Kasumi-1 (cell line): Measurements from ENCODE around the gene MAEL.
"Not testable (repeated sequence)": the region's sequence is repeated elsewhere in the genome, so short reads cannot be mapped to it uniquely, and the experiment has no call there.

Source experiments
- DNase-seq, 2 experiments: peaks; one replicate each; lab custom pipeline; 2025; lab: John Stamatoyannopoulos, UW

MAEL gene

DNA sequence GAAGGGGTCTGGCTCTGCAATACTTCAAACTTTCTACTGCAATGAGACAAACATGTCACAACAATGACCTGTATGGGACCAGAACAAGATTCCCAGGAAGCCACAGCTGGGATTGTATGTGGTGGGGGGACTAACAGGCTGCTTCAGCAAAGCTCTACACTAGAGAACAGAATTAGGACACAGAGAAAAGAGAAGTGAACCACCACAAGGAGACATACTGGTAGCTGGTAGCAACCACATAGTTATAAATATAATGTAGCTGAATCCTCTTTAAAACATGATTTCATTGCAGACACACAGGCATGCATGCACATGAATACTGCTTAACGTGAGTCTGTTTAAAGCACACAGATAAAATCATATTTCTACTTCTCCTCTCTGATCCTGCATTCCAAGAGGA lies 10.3 kb upstream of the MAEL start:
- DNase-seq = peak; percentile 37 to 38

DNA sequence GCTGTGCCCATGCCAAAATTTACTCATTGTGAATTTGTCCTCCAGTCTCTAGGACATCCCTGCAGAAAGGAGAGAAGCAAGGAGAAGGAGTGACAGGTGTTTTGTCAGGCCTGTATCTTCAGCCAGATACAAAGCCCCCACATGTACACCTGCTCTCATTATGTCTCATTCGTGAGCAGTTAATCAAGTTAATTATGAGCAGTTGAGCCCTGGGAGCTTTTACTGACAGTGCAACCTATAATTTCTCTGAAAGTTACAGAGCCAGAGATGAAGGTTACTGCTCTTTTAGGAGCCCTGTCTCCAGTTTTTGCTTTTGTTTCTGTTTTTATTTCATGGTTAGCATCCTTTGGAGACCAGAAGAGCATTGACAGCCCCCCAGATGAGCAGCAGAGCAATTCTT lies 8.7 kb upstream of the MAEL start:
- no peak for DNase-seq

GRCh38 chr1:166980818-166981217 lies 8.3 kb upstream of the MAEL start:
- no peak for DNase-seq

DNA sequence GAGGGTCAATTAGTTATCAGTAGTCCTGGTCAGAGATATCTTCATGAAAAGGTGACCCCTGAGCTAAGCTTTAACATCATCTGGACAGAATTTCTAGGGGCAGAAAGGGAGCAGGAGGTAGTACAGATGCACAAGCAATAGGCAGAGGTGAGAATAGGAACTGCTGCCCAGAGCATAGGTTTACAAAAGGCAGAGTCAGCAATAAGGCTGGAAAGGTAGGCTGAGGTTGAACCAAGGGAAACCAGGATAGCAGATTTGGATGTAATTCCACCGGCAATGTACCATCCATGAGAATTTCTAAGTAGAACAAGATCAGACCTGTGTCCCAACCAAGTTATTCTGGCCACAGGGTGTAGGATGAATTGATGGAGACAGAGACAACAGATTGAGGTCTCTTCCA lies 7.5 kb upstream of the MAEL start:
- no peak for DNase-seq

GRCh38 chr1:166999075-166999474 lies 10.0 kb downstream of the MAEL start:
- DNase-seq = no peak

- DNase-seq = no peak
Observed at GRCh38 chr1:166999500-167000055, 10.5 kb downstream of the MAEL start.

DNA sequence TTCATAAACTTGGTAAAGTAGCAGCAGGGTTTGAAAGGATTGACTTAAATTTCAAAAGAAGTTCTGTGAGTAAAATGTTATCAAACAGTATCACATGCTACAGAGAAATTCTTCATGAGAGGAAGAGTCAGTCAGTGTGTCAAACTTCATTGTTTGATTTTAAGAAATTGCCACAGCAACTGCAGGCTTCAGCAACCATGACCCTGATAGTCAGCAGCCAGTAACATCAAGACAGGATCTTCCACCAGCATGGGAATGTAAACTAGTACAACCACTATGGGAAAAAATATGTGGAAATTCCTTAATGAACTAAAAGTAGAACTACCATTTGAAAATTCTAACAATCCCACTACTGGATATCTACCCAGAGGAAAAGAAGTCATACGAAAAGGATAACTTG lies 11.5 kb downstream of the MAEL start:
- DNase-seq = no peak

GRCh38 chr1:167002354-167002753 lies 13.3 kb downstream of the MAEL start:
- no peak for DNase-seq

DNA sequence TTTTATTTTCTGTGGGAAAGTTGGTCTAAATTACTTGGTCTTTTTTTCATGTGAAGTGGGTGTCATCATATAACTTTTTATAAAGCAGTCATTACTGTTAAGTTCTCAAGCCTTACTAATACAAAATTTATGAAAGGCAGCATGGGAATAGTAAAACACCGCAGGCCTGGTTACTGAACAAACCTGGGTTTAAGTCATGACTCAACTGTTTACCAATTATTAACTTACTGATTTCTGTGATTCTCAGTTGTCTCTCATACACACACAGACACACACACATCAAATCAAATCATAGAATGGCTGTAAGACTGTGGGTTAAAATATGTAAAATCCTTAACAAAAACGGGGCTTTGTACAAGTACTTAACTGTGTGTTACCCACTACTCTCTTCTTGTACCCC lies 14.6 kb downstream of the MAEL start:
- no peak for DNase-seq

DNA sequence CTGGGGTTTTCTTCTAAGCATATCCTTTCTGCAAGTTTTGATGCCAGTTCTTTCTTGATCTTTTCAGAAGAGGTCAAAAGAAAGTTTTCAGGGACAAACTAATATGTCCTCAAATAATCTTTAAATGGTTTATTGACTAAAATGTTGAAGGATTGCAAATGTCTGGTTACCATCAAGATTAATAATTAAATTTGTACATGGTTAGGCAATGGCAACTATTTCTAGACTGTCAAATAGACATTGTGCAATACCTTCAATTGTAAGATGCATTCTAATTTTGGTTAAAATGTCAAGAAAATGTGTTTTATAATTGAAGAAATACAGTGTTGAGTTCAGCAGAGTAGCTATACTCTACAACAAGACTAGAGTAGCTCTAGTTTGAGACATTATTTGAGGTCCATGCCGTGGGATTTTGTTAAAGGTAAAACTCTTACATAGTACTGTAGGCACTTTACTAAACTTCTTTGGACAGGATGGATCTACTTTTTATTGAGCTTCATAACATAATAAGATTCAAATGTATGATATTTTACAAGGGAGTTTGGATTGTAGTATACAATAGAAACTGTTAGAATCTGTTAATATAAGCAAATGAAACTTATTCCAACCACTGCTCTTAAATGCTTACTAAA lies 22.6 kb downstream of the MAEL start:
- no peak for DNase-seq

GRCh38 chr1:167012570-167012969 lies 23.5 kb downstream of the MAEL start:
- no peak for DNase-seq

GRCh38 chr1:167013108-167013929 lies 24.2 kb downstream of the MAEL start:
- DNase-seq = no peak

GRCh38 chr1:167016100-167016750 lies 27.1 kb downstream of the MAEL start:
- DNase-seq = peak; percentile 49 to 52

- no peak for DNase-seq
Observed at GRCh38 chr1:167022384-167022783, 33.3 kb downstream of the MAEL start.

DNA sequence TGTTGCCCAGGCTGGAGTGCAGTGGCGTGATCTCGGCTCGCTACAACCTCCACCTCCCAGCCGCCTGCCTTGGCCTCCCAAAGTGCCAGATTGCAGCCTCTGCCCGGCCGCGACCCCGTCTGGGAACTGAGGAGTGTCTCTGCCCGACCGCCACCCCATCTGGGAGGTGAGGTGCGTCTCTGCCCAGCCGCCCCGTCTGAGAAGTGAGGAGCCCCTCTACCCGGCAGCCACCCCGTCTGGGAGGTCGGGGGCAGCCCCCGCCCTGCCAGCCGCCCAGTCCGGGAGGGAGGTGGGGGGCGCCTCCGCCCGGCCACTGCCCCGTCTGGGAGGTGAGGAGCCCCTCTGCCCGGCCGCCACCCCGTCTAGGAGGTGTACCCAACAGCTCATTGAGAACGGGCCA lies 40.5 kb downstream of the MAEL start:
- DNase-seq = not testable (repeated sequence)

DNA sequence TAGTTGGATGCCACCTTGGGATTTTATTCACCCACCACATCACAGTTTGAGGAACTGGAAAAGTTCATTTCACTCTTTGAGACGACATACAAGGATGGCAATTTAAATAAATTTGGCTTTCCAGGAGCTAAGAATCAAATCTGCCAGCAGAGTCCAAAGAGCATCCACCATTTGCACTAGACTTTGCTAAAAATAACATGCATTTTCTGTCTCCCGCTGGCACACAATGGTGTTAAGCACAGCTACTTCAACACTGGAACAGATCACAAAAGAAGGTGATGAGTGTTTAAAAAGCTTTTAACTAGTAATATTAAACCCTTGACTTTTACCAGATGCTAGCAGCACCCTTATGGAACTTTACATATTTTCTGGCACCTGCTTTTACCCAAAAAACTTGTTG lies 44.6 kb downstream of the MAEL start:
- DNase-seq = no peak

DNA sequence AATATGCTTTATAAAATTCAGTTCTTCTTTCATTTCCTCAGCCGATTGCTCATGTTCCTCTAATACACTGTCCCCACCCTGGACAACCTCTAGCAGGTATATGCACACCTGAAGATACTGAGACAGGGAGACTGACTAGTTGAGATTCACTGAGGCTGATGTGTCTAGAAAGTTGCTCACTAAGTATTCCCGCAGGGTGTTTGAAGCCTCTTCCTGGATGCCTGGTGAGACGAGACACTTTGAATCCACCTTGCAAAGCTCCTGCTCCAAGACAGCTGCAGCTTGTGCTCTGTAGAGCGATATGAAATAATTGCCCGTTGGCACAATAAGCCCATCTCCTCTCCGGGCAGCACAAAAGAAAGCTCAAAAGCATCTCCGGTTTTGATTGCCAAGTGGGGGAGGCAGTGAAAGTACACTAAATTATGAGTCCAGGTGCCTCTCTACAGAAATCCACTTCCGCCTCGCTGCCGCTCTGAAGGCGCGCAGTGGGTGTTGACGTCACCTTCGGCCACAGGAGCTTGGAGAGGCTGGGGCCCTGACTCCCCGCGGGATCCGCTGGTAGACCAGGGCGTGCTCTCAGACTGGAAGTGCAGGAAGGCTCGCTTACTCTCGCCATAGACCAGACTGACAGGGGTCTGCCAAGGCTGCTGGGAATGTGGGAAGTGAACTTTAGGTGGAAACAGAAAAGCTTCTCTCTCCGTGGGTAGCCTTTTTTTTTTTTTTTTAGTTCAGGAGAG lies 54.8 kb downstream of the MAEL start:
- DNase-seq = peak; percentile 16 to 20

GRCh38 chr1:167051907-167052306 lies 62.8 kb downstream of the MAEL start:
- no peak for DNase-seq

DNA sequence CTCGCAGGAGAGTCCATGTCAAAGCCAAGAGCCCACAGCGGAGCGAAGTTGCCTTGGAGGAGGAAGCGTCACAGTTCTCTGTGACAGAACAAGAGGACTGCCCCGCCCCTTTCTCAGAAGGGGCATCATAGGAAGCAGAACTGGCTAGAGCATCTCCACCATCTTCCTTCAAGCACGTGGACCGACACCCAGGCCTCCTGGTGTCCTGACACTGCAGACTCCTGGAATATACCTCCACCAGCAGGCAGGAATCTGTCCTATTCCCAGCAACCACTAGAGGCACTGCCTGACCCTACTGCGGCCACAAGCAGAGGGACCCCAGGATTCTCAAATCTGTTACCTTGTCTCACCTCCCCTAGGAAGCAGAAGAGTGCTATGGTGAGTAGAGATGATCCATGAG lies 63.3 kb downstream of the MAEL start:
- DNase-seq = peak; percentile 14 to 15

GRCh38 chr1:167054531-167054930 lies 65.5 kb downstream of the MAEL start:
- no peak for DNase-seq

DNA sequence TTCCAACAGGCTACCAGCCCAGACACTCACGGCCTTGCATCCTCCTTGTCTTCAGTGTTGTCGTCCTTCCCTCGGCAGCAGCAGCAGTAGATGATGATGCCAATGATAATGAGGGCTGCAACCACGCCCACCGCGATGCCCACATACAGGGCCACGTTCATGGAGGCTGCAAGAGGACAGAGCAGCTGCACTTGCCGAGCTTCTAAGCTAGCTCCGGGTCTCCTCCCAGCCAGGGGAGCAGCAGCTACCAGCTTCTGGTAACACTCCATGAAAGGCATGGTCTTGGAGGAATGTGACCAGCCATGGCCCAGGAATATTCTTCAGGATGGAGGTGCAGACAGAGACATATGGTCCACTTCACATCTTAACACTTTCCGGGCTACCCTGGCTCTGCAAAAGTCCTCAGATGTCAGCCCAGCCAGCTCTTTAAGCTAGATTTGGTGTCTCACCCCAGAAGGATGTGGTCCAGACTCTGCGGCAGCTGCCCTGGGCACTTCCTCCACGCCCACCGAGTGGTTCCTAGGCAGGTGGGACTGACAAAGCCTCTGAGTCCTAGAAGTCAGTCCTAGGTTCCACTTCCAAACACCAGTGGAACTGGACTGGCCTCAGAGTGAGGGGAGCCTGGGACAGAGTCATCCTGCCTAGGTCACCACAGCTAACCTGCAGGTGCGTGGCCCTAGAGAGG lies 66.0 kb downstream of the MAEL start:
- DNase-seq = no peak
